Spleen (tissue), 11 donors: ENCODE results near the gene MYO19. TPM values are rescaled to one million over a fixed set of nuclear protein-coding genes. Genes with fewer than 3 reads are reported as not detected.

ENCODE experiments used
- DNase-seq: peaks from one replicate; pipeline ENCODE4 v3.0.0-alpha.2; 2020
- H3K27ac ChIP-seq, 8 donors: fragments of 200-600 bp; sonication (generic) in 7 of 8; 1 replicate in 4 of 8; 2 replicates in 4 of 8; pipeline versions ENCODE4 v1.5.0 to v1.8.0; 2016 to 2021; ENCODE audit warnings: inconsistent platforms in 4 of 8, mild to moderate bottlenecking in 4 of 8, moderate library complexity in 1 of 8
- H3K27me3 ChIP-seq, 7 donors: fragments of 200-600 bp; sonication (generic) in 6 of 7; replicated peaks in 1 of 7; 1 replicate in 4 of 7; 2 replicates in 3 of 7; pipeline versions ENCODE4 v1.5.0 to v1.8.0; 2016 to 2021; ENCODE audit warnings: inconsistent platforms in 3 of 7, mild to moderate bottlenecking in 1 of 7
- H3K36me3 ChIP-seq, 6 donors: fragments of 200-600 bp; sonication (generic) in 5 of 6; 1 replicate in 4 of 6; 2 replicates in 2 of 6; pipeline versions ENCODE4 v1.5.0 to v1.8.0; 2016 to 2021; ENCODE audit warnings: inconsistent platforms in 2 of 6
- H3K4me1 ChIP-seq, 6 donors: fragments of 200-600 bp; sonication (generic) in 5 of 6; 1 replicate in 3 of 6; 2 replicates in 3 of 6; pipeline versions ENCODE4 v1.5.0 to v1.8.0; 2016 to 2021; ENCODE audit warnings: inconsistent platforms in 3 of 6
- H3K4me3 ChIP-seq, 8 donors: fragments of 200-600 bp; sonication (generic) in 7 of 8; 1 replicate in 4 of 8; 2 replicates in 4 of 8; pipeline versions ENCODE4 v1.5.0 to v1.8.0; 2016 to 2021; ENCODE audit warnings: inconsistent platforms in 4 of 8, mild to moderate bottlenecking in 4 of 8, moderate library complexity in 2 of 8
- H3K9me3 ChIP-seq, 8 donors: fragments of 200-600 bp; sonication (generic) in 7 of 8; 1 replicate in 4 of 8; 2 replicates in 4 of 8; pipeline versions ENCODE4 v1.5.0 to v1.8.0; 2016 to 2021; ENCODE audit warnings: inconsistent platforms in 4 of 8
- CTCF ChIP-seq, 11 experiments: fragments of 200-600 bp in 7 of 11; fragments of 450-650 bp in 4 of 11; sonication (generic) in 4 of 11; IDR thresholded peaks in 8 of 11; conservative IDR thresholded peaks in 3 of 11; 1 replicate in 7 of 11; 2 replicates in 4 of 11; pipeline versions ENCODE4 v1.4.0 to v1.8.0; 2016 to 2021; ENCODE audit warnings: antibody characterized with exemption in 11 of 11, inconsistent platforms in 4 of 11, mild to moderate bottlenecking in 1 of 11
- POLR2A ChIP-seq, 3 donors: fragments of 450-650 bp; IDR thresholded peaks; one replicate each; pipeline ENCODE4 v1.5.1; 2017; ENCODE audit warnings: antibody characterized with exemption in 3 of 3, mild to moderate bottlenecking in 1 of 3
- POLR2AphosphoS5 ChIP-seq, 3 donors: sonication (generic); formaldehyde crosslinking; IDR thresholded peaks; one replicate each; pipeline ENCODE4 v1.5.1; 2017; ENCODE audit warnings: antibody characterized with exemption in 3 of 3
- WGBS, 5 donors: extraction: QIAGEN DNeasy Blood & Tissue Kit in 3 of 5; methylation state at CpG; one replicate each; pipeline versions ENCODE4 v1.1.5 to v1.1.7; 2013 to 2018; 5-methylcytosine and 5-hydroxymethylcytosine counted together
- intact Hi-C: fragments of 100-400 bp; cut with DNase I; formaldehyde crosslinking; loops from one replicate; pipeline ENCODE4 v1.15.0; 2023; ENCODE audit warnings: low total_unique reads
- polyA plus RNA-seq, 3 donors: library from polyadenylated mRNA; stranded (reverse); fragments of 200-250 nt; gene quantifications; one replicate each; pipeline ENCODE4 v1.2.1, GENCODE V29; 2013
- total RNA-seq, 7 donors: library from RNA; depleted of rRNA in 3 of 7; stranded (reverse); fragments of >200 nt in 3 of 7; fragmentation: NEBNext Ultra II Directional in 4 of 7; extraction: Animal tissue kit (Norgen Biotek cat#: 25700) in 4 of 7; gene quantifications; one replicate each; pipeline versions ENCODE4 v1.1.0 to v1.2.1, GENCODE V29; 2016 to 2021
- donor health status: healthy with polysubstance abuse.
- donor health status: DM: no; HTN: no; CAD: no; lungs with moderate emphysema.
- donor health status: DM: no; HTN: no; CAD: no.
- donor health status: Bipolar disorder and iron deficiency.
- donor health status: healthy.
- donor health status: DM: no; HTN: no; CAD: no.
- donor health status: DM: yes; HTN: yes; CAD: no.

MYO19 gene
- total and polyA plus RNA-seq, 10 donors = 15.6 to 68.9 (median 50.7) TPM

- no peak overlapping the region for H3K4me3 ChIP-seq
- no peak for DNase-seq
- intact Hi-C loops = no loop called here
- H3K27me3 ChIP-seq = no peaks in the 10 kb centered on the region
- no peaks in the 10 kb centered on the region for H3K9me3 ChIP-seq
- H3K27ac ChIP-seq = no peak overlapping the region
- H3K4me1 ChIP-seq = peaks cover 0 to 29% (median 0%) of the 10 kb centered on the region in 6 donors
- peaks cover 3 to 95% (median 75%) of the 10 kb centered on the region in 6 donors for H3K36me3 ChIP-seq
- WGBS, 5 donors = 94 to 97% (median 95%) methylated on average over 11 to 12 of the region's 12 CpGs
- TF ChIP-seq POLR2A (IDR thresholded peaks at IDR 0.05) = no peak
- peak in 1 of 3 donors; percentile 68 for TF ChIP-seq POLR2AphosphoS5 (IDR thresholded peaks at IDR 0.05)
Measured at GRCh38 chr17:36575028-36575427, 40.4 kb upstream of the MYO19 start.

DNA sequence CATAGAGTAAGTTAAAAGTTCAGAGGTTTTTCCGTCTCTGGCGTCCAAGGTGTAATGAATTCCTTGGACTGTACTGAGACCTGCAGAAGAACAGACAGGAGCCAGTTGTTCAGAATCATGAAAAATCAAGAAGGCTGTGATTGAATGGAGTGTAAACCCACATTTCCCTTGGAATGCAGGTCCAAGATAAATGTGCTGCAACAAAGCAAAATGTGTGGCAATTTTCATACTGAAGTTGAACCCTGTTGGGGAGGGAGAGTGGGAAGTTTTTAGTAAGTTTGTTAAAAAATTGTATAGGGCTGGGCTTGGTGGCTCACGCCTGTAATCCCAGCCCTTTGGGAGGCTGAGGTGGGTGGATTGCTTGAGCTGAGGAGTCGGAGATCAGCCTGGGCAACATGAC is 31.4 kb upstream of the MYO19 start:
- no peaks in the 10 kb centered on the region for H3K9me3 ChIP-seq
- TF ChIP-seq CTCF (IDR thresholded peaks at IDR 0.05 in 8 of 11, conservative IDR thresholded peaks at IDR 0.05 in 3 of 11) (no peak), POLR2A (IDR thresholded peaks at IDR 0.05) (no peak), POLR2AphosphoS5 (IDR thresholded peaks at IDR 0.05) (no peak)
- peaks cover 0 to 43% (median 0%) of the 10 kb centered on the region in 6 donors for H3K4me1 ChIP-seq
- H3K4me3 ChIP-seq = no peak overlapping the region
- intact Hi-C loops = no loop called here
- no peaks in the 10 kb centered on the region for H3K27me3 ChIP-seq
- H3K36me3 ChIP-seq = peaks cover 9 to 100% (median 90%) of the 10 kb centered on the region in 6 donors
- no peak overlapping the region for H3K27ac ChIP-seq
- no peak for DNase-seq
- 91 to 98% (median 93%) methylated on average over 4 of the region's 4 CpGs for WGBS, 5 donors

- H3K36me3 ChIP-seq = peaks cover 0 to 57% (median 36%) of the 10 kb centered on the region in 6 donors
- H3K4me1 ChIP-seq = peaks cover 52 to 81% (median 76%) of the 10 kb centered on the region in 6 donors
- H3K27ac ChIP-seq = peak overlapping the region in 1 of 8 donors; percentile 36
- no peaks in the 10 kb centered on the region for H3K27me3 ChIP-seq
- TF ChIP-seq CTCF (IDR thresholded peaks at IDR 0.05 in 8 of 11, conservative IDR thresholded peaks at IDR 0.05 in 3 of 11) (no peak), POLR2A (IDR thresholded peaks at IDR 0.05) (no peak), POLR2AphosphoS5 (IDR thresholded peaks at IDR 0.05) (no peak)
- 70 to 89% (median 83%) methylated on average over 3 of the region's 3 CpGs for WGBS, 5 donors
- H3K4me3 ChIP-seq = no peak overlapping the region
- no peak for DNase-seq
- intact Hi-C loops = no loop called here
- H3K9me3 ChIP-seq = no peaks in the 10 kb centered on the region
Measured at GRCh38 chr17:36553459-36553858, 18.8 kb upstream of the MYO19 start.

DNA sequence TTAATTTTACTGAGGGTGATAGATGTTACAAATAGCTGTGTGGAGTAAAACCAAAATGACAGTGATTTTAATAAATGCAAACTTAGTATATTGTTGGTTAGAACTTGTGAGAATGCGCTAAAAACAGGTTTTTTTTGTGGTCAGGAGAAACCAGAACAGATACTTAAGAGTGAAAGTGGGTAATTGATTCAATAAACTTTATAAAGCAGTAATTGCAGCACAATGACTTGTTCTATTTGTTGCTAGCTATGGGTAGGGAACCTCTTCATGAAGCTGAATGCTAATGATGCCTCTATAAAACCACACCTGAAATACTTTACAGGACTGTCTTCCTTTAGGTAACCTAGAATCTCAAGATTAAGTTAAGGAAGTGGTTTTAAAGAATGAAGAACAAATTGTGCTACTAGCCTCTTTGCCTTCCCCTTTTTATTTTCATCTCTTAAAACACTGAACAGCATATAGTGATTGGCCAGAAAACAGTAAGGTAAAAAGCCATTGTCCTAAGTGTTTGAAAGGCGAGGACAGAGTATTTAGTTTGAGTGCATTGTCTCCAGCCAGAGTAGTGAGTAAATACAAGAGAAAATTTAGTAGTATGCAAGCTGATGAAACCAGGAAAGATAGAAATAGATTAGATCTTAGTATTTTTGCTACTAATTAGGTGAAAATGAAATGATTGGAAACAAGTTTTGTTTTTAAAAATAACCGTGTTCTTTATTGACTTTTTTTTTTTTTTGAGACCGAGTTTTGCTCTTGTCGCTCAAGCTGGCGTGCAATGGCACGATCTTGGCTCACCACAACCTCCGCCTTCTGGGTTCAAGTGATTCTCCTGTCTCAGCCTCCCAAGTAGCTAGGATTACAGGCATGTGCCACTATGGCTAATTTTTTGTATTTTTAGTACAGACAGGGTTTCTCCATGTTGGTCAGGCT is 16.1 kb upstream of the MYO19 start:
- H3K4me3 ChIP-seq = peak overlapping the region in 2 of 8 donors; percentile 0 to 36
- no peak for DNase-seq
- peaks cover 0 to 46% (median 9%) of the 10 kb centered on the region in 6 donors for H3K36me3 ChIP-seq
- WGBS, 5 donors = 59 to 66% (median 63%) methylated on average over 8 of the region's 8 CpGs
- TF ChIP-seq POLR2AphosphoS5 (IDR thresholded peaks at IDR 0.05) = no peak
- no peak for TF ChIP-seq CTCF (IDR thresholded peaks at IDR 0.05 in 8 of 11, conservative IDR thresholded peaks at IDR 0.05 in 3 of 11)
- TF ChIP-seq POLR2A (IDR thresholded peaks at IDR 0.05) = no peak
- H3K9me3 ChIP-seq = no peaks in the 10 kb centered on the region
- intact Hi-C loops = no loop called here
- no peaks in the 10 kb centered on the region for H3K27me3 ChIP-seq
- H3K4me1 ChIP-seq = peaks cover 72 to 100% (median 98%) of the 10 kb centered on the region in 6 donors
- H3K27ac ChIP-seq = peak overlapping the region; percentile 10 to 100 (median 74)
